H9 (cell line): Measurements from ENCODE around the gene PRKAG2. TPM values are rescaled to one million over a fixed set of nuclear protein-coding genes. Genes with fewer than 3 reads are reported as not detected.
A peak's percentile ranks its signal among the peaks of the same experiment; 100 is the strongest.

Experiments used
- DNase-seq: peaks from one replicate; pipeline ENCODE4 v3.0.0-alpha.2; 2017
- H2AFZ ChIP-seq: one replicate; pipeline ENCODE4 v1.6.1; 2013; ENCODE audit warnings: mild to moderate bottlenecking, low read length, control low read depth, moderate library complexity
- H2AK5ac ChIP-seq: 2 replicates; pipeline ENCODE4 v1.6.1; 2013; ENCODE audit warnings: low read length, control low read depth, mixed read lengths; ENCODE audit not compliant: insufficient read length
- H2BK120ac ChIP-seq: one replicate; pipeline ENCODE4 v1.6.1; 2013; ENCODE audit warnings: low read depth, mild to moderate bottlenecking, low read length, control low read depth, inconsistent platforms; ENCODE audit not compliant: poor library complexity, severe bottlenecking
- H2BK12ac ChIP-seq: 2 replicates; pipeline ENCODE4 v1.6.1; 2013; ENCODE audit warnings: low read length, control low read depth, mixed read lengths, low read depth; ENCODE audit not compliant: insufficient read length
- H2BK15ac ChIP-seq: 2 replicates; pipeline ENCODE4 v1.6.1; 2013; ENCODE audit warnings: low read depth, low read length, control low read depth
- H2BK20ac ChIP-seq: one replicate; pipeline ENCODE4 v1.6.1; 2013; ENCODE audit warnings: low read depth, mild to moderate bottlenecking, low read length, control low read depth, inconsistent platforms; ENCODE audit not compliant: poor library complexity, severe bottlenecking
- H2BK5ac ChIP-seq: 2 replicates; pipeline ENCODE4 v1.6.1; 2013; ENCODE audit warnings: low read length, control low read depth, mixed read lengths; ENCODE audit not compliant: insufficient read length
- H3K14ac ChIP-seq: 2 replicates; pipeline ENCODE4 v1.6.1; 2013; ENCODE audit warnings: low read length, control low read depth; ENCODE audit not compliant: insufficient read depth
- H3K18ac ChIP-seq: 2 replicates; pipeline ENCODE4 v1.6.1; 2013; ENCODE audit warnings: low read depth, mild to moderate bottlenecking, mixed read lengths, low read length, control low read depth; ENCODE audit not compliant: insufficient read length
- H3K23ac ChIP-seq: 2 replicates; pipeline ENCODE4 v1.6.1; 2013; ENCODE audit warnings: low read length, control low read depth, mixed read lengths, low read depth; ENCODE audit not compliant: insufficient read length
- H3K23me2 ChIP-seq: 2 replicates; pipeline ENCODE4 v1.6.1; 2013; ENCODE audit warnings: low read depth, mild to moderate bottlenecking, mixed read lengths, low read length, control low read depth; ENCODE audit not compliant: insufficient read length, poor library complexity, severe bottlenecking
- H3K27ac ChIP-seq: 2 replicates; pipeline ENCODE4 v1.5.1; 2013; ENCODE audit warnings: low read length, control low read depth, mixed read lengths, low read depth; ENCODE audit not compliant: insufficient read length
- H3K27me3 ChIP-seq: 2 replicates; pipeline ENCODE4 v1.6.1; 2013; ENCODE audit warnings: low read length, control low read depth, inconsistent platforms; ENCODE audit not compliant: insufficient read depth
- H3K4ac ChIP-seq: 2 replicates; pipeline ENCODE4 v1.6.1; 2013; ENCODE audit warnings: low read depth, mild to moderate bottlenecking, control low read depth, inconsistent platforms, low read length, moderate library complexity
- H3K4me1 ChIP-seq: 2 replicates; pipeline ENCODE4 v1.6.1; 2013; ENCODE audit warnings: low read length, control low read depth, inconsistent platforms; ENCODE audit not compliant: insufficient read depth
- H3K4me2 ChIP-seq: 2 replicates; pipeline ENCODE4 v1.6.1; 2013; ENCODE audit warnings: low read length, control low read depth, mixed read lengths; ENCODE audit not compliant: insufficient read length, insufficient read depth
- H3K56ac ChIP-seq: 2 replicates; pipeline ENCODE4 v1.6.1; 2013; ENCODE audit warnings: low read depth, mild to moderate bottlenecking, mixed read lengths, low read length, control low read depth; ENCODE audit not compliant: insufficient read length
- H3K79me1 ChIP-seq: 2 replicates; pipeline ENCODE4 v1.6.1; 2013; ENCODE audit warnings: low read depth, mild to moderate bottlenecking, moderate library complexity, low read length, control low read depth, inconsistent platforms; ENCODE audit not compliant: insufficient read depth, poor library complexity, severe bottlenecking
- H3K79me2 ChIP-seq: 2 replicates; pipeline ENCODE4 v1.6.1; 2013; ENCODE audit warnings: low read length, control low read depth, inconsistent platforms; ENCODE audit not compliant: insufficient read depth
- H3K9ac ChIP-seq: 2 replicates; pipeline ENCODE4 v1.6.1; 2013; ENCODE audit warnings: low read length, control low read depth, mixed read lengths; ENCODE audit not compliant: insufficient read length; ENCODE audit errors: extremely low read depth
- H3K9me3 ChIP-seq: one replicate; pipeline ENCODE4 v1.6.1; 2013; ENCODE audit warnings: low read depth, low read length, inconsistent platforms; ENCODE audit not compliant: control insufficient read depth
- H3T11ph ChIP-seq: one replicate; pipeline ENCODE4 v1.6.1; 2013; ENCODE audit warnings: mild to moderate bottlenecking, low read length, control low read depth, inconsistent platforms
- H4K20me1 ChIP-seq: one replicate; pipeline ENCODE4 v1.6.1; 2013; ENCODE audit not compliant: control insufficient read depth, insufficient read length, insufficient read depth
- H4K5ac ChIP-seq: 2 replicates; pipeline ENCODE4 v1.6.1; 2013; ENCODE audit warnings: low read depth, mild to moderate bottlenecking, mixed read lengths, low read length, control low read depth; ENCODE audit not compliant: insufficient read length
- H4K8ac ChIP-seq: replicated peaks from 2 replicates; pipeline ENCODE4 v1.6.1; 2013; ENCODE audit warnings: low read length, control low read depth, mixed read lengths, low read depth; ENCODE audit not compliant: insufficient read length
- H4K91ac ChIP-seq: 2 replicates; pipeline ENCODE4 v1.6.1; 2013; ENCODE audit warnings: low read depth, mild to moderate bottlenecking, moderate library complexity, mixed read lengths, low read length, control low read depth; ENCODE audit not compliant: insufficient read length
- H3K27ac Mint-ChIP-seq, 3 experiments: 2 replicates in 2 of 3; 3 replicates in 1 of 3; pipeline ENCODE4 v1.8.0; 2020 to 2021; ENCODE audit warnings: mixed read lengths in 3 of 3, mild to moderate bottlenecking in 1 of 3, moderate library complexity in 1 of 3
- H3K27me3 Mint-ChIP-seq: 2 replicates; pipeline ENCODE4 v1.8.0; 2021; ENCODE audit warnings: low read depth, mild to moderate bottlenecking, moderate library complexity, mixed read lengths
- H3K36me3 Mint-ChIP-seq, 3 experiments: 2 replicates in 2 of 3; 3 replicates in 1 of 3; pipeline ENCODE4 v1.8.0; 2020 to 2021; ENCODE audit warnings: low read depth in 3 of 3, mixed read lengths in 3 of 3; ENCODE audit not compliant: insufficient read depth in 1 of 3
- H3K4me1 Mint-ChIP-seq, 2 experiments: 2 replicates each; pipeline ENCODE4 v1.8.0; 2020; ENCODE audit warnings: mixed read lengths in 2 of 2
- H3K4me3 Mint-ChIP-seq, 2 experiments: 2 replicates in 1 of 2; 3 replicates in 1 of 2; pipeline ENCODE4 v1.8.0; 2020 to 2021; ENCODE audit warnings: mild to moderate bottlenecking in 2 of 2, mixed read lengths in 2 of 2, moderate library complexity in 1 of 2
- H3K9me3 Mint-ChIP-seq, 2 experiments: 2 replicates in 1 of 2; 3 replicates in 1 of 2; pipeline ENCODE4 v1.8.0; 2020; ENCODE audit warnings: mild to moderate bottlenecking in 2 of 2, mixed read lengths in 2 of 2, moderate library complexity in 1 of 2
- WGBS: extraction: QIAGEN DNeasy Blood & Tissue Kit; methylation state at CpG from one replicate; pipeline ENCODE4 v1.1.7; 2013; ENCODE audit warnings: missing lambda C conversion rate, low lambda C conversion rate, mixed read lengths; ENCODE audit not compliant: insufficient read length; ENCODE audit errors: extremely low coverage; 5-methylcytosine and 5-hydroxymethylcytosine counted together
- total RNA-seq: library from RNA; stranded (reverse); gene quantifications from 2 replicates; pipeline ENCODE4 v1.2.1, GENCODE V29; 2021
- TF ChIP-seq, protein P1 (sequence below): fragments of 200-600 bp; sonication (generic); conservative IDR thresholded peaks from 3 replicates; pipeline ENCODE4 v1.8.0; 2021; ENCODE audit warnings: antibody characterized with exemption, mild to moderate bottlenecking

The PRKAG2 gene
- total RNA-seq, 1 experiment from 2014 or later: 11.8 TPM

DNA sequence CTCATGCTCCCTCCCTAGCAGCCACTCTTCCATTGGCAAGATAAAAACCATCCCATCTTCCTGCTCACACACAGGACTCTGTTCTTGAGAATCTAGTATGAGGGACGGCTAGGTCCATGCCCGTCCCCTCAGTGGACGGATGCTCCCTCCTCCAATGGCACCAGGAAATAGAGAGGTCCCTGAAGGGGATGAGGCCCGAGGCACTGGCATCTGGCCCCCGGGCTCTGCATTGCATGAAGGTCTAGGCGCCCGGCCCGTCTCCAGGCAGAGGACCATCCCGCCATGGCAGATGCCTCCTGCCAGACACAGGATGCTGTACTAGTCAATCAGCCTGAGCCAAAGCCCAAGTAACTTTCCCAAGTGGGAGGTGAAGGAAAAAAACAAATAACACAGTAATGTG, 15.0 kb downstream of the PRKAG2 start:
- H3K4me2 ChIP-seq: no peak overlapping the region
- no peaks in the 10 kb centered on the region for H3K4me1 ChIP-seq
- H3K23me2 ChIP-seq: no peaks in the 10 kb centered on the region
- H2AFZ ChIP-seq: no peak overlapping the region
- H2BK5ac ChIP-seq: no peak overlapping the region
- H3K9ac ChIP-seq: no peak overlapping the region
- no peak overlapping the region for H4K91ac ChIP-seq
- H2BK12ac ChIP-seq: no peak overlapping the region
- no peak overlapping the region for H3K14ac ChIP-seq
- no peak overlapping the region for H4K5ac ChIP-seq
- H3K36me3 Mint-ChIP-seq: no peaks in the 10 kb centered on the region
- no peak overlapping the region for H3K4ac ChIP-seq
- H3K56ac ChIP-seq: no peak overlapping the region
- H3K27ac ChIP-seq: no peak overlapping the region
- no CpG with 5 or more reads among the region's 9 CpGs for WGBS
- TF ChIP-seq, protein P1, sequence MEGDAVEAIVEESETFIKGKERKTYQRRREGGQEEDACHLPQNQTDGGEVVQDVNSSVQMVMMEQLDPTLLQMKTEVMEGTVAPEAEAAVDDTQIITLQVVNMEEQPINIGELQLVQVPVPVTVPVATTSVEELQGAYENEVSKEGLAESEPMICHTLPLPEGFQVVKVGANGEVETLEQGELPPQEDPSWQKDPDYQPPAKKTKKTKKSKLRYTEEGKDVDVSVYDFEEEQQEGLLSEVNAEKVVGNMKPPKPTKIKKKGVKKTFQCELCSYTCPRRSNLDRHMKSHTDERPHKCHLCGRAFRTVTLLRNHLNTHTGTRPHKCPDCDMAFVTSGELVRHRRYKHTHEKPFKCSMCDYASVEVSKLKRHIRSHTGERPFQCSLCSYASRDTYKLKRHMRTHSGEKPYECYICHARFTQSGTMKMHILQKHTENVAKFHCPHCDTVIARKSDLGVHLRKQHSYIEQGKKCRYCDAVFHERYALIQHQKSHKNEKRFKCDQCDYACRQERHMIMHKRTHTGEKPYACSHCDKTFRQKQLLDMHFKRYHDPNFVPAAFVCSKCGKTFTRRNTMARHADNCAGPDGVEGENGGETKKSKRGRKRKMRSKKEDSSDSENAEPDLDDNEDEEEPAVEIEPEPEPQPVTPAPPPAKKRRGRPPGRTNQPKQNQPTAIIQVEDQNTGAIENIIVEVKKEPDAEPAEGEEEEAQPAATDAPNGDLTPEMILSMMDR: no peak
- DNase-seq: no peak
- no peaks in the 10 kb centered on the region for H3K27me3 ChIP-seq
- H3K18ac ChIP-seq: no peak overlapping the region
- no peaks in the 10 kb centered on the region for H3K79me1 ChIP-seq
- no peak overlapping the region for H2BK15ac ChIP-seq
- H3T11ph ChIP-seq: no peak overlapping the region
- no peaks in the 10 kb centered on the region for H3K9me3 ChIP-seq
- no peaks in the 10 kb centered on the region; the same call in 1 of the 2 replicates for H3K27me3 Mint-ChIP-seq
- H4K20me1 ChIP-seq: no peaks in the 10 kb centered on the region
- H3K27ac Mint-ChIP-seq: peak overlapping the region in 1 of 3 experiments; percentile 79; a peak in 1 of 7 replicates
- H3K4me1 Mint-ChIP-seq: no peaks in the 10 kb centered on the region; a peak in 1 of 4 replicates
- no peak overlapping the region for H3K23ac ChIP-seq
- H2BK20ac ChIP-seq: no peak overlapping the region
- H3K9me3 Mint-ChIP-seq: no peaks in the 10 kb centered on the region
- H3K79me2 ChIP-seq: no peaks in the 10 kb centered on the region
- H2AK5ac ChIP-seq: no peak overlapping the region
- H4K8ac ChIP-seq: no peak overlapping the region
- no peak overlapping the region for H3K4me3 Mint-ChIP-seq
- H2BK120ac ChIP-seq: no peak overlapping the region
